Right ventricle myocardium inferior (tissue), 1 donor: Measurements from ENCODE around the gene IKBKE. TPM values are rescaled to one million over a fixed set of nuclear protein-coding genes. Genes with fewer than 3 reads are reported as not detected.

ENCODE experiments used
- ATAC-seq: fragments of 200-7000 bp; cut with Tn5 transposase; one replicate; pipeline ENCODE4 v1.9.1; 2020; ENCODE audit warnings: mild to moderate bottlenecking, moderate library complexity
- DNase-seq: peaks from one replicate; pipeline ENCODE4 v3.0.0; 2021; ENCODE audit errors: missing footprints
- intact Hi-C: fragments of 100-400 bp; cut with DNase I; formaldehyde crosslinking; loops from one replicate; pipeline ENCODE4 v1.11.0; 2022
- total RNA-seq: library from RNA; stranded (reverse); fragmentation: NEBNext Ultra II Directional; extraction: Animal tissue kit (Norgen Biotek cat#: 25700); gene quantifications from one replicate; pipeline ENCODE4 v1.2.1, GENCODE V29; 2021
- donor health status: DM: no; HTN: yes; CAD: no; lungs with severe emphysema.

The IKBKE gene
- total RNA-seq, 1 donor from 2014 or later, result 0.62 TPM

DNA sequence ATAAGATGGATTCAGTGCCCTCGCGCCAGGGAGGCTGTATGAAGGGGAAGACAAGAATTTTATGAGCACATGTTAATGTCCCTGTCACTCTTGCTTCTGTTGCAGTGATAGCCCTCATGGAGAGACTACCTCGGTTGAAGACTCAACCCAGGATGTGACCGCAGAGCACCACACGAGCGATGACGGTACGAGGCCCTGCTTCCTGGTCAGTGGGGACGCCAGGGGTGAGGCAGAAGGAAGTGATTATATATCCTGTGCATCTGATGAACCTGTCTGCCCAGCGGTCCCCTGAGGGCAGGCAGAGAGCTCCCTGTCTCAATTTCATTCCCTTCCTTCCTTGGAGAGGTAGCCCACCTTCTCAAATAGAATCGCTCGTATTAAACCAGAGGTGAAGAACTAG is 20.0 kb upstream of the IKBKE start:
- intact Hi-C loops, result no loop called here
- DNase-seq, result no peak
- no peak for ATAC-seq

DNA sequence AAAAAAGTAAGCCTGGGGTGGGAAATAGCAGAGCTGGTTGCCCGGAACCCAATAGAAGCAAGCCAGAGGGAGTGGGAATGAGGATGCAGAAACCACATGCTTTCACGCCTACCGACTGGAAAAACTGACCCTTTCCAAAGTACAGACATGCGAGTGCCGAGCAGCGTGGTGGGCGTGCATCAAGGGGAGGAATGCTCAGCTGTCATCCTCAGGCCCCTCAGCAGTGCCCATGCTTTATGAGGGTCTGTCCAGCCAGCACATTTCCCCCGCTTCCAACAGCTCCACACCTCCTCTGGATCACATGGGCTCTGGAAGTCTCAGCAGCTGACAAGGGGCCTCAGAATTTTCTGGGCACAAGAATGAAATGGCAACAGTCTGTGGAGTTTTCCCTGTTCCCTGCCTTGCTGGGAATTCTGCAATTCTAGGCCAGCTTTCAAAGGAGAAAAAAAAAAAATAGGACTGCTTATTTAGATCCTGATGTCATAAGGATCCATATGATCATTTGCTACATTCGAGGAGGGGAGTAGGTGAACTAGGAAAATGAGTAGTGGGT is 19.1 kb upstream of the IKBKE start:
- ATAC-seq (no peak), DNase-seq (no peak)
- intact Hi-C loops, result no loop called here

DNA sequence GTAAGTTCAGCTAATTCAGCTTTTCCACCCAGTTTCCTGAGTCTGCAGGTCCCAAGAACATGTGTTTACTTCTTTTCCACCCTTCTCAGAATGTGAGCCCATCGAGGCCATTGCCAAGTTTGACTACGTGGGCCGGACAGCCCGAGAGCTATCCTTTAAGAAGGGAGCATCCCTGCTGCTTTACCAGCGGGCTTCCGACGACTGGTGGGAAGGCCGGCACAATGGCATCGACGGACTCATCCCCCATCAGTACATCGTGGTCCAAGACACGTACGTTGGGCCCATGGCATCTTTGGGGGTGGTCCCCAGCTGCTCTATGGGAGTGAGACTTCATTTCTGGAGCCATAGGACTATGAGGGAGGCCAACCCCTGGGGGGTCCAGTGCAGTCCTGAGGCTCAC is 17.2 kb upstream of the IKBKE start:
- intact Hi-C loops, result no loop called here

DNA sequence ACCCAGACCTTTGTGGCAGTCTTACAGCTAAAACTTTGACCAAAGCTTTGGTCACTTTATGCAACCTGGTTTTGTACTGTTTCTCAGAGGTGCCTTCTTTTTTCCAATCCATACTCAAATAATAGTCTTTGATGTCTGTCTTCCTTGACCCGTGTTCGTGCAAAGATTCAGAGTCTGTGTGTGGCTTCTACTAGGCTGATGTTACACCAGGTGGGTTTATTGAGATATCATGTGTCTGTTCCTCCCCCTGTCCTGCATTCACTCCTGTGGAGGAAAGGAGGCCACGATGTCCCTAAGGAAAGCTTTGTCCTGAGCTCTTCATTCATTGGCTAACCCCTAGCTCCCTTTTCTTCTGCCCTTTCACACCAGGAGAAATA is 15.0 kb upstream of the IKBKE start:
- DNase-seq, result no peak
- no peak for ATAC-seq
- intact Hi-C loops, result no loop called here

More for the DNA sequence above, 17.2 kb upstream of the IKBKE start:
- DNase-seq, result no peak
- no peak for ATAC-seq

DNA sequence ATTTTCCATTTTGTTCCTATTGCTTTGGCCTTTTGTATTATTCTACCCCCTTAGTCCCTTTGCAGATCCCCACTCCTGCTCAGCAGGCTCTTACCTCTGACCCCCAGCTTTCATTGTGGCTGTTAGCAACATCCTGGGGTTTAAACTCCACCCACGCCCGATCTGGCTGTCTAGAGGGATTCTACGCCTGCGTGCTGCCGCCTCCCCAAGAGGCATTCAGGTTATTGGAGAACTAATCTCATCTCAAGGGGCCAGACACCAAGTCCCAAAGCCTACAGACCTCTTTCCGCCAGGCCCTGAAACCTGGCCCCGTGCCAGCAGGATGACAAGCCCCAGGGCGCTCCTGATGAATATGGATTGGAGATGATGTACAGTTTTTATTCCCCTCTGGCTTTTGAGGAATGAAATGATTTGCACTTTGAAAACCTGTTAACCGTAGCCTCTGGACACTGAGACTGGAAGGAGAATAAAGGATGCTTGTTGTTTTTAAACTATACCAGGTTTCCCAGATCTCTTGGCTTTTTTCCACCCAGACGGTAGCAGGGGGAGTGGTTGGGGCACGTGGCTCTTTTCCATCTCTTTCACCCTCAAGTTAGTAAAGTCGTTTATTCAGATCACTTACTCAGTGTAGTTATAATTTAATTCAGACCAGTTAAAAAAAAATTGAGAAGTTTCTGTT is 14.5 kb upstream of the IKBKE start:
- DNase-seq (peak; percentile 74), ATAC-seq (no peak)
- intact Hi-C loops, result no loop called here

DNA sequence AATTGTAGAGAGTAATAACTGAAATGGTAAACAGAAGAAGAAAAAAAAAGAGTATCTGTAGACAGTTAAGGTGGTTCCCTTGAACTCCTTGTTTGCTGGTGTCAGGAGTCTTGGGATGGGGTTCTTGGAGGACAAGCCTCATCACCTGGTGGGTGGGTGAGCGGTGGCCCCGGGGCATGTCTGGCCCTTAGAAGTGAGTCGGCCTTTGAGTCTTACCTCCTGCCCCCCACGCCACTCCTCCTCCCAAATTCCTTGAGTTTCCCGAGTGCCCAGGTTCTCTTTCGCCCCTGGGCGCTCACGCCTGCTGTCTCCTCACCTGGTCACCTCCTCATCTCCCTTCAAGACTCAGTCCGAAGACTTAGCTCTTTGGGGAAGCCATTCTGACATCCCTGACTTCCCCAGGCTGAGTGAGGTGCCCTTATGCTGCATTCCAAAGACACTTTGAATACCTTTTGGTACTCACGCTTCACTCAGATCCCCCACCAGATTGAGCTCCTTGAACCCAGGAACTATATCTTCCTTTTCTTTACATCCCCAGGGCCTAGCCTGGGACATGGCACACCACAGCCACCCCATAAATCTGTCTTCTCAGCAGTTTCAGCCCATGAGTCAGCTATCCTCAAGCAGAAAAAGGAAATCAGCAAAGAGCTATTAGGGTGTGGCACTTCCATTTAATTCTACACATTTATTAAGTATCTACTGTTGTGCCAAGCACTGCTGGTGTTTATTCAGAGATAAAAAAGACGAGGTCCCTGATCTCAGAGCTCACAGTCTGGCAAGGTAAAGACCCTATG is 13.5 kb upstream of the IKBKE start:
- intact Hi-C loops, result no loop called here
- ATAC-seq (no peak), DNase-seq (no peak)

DNA sequence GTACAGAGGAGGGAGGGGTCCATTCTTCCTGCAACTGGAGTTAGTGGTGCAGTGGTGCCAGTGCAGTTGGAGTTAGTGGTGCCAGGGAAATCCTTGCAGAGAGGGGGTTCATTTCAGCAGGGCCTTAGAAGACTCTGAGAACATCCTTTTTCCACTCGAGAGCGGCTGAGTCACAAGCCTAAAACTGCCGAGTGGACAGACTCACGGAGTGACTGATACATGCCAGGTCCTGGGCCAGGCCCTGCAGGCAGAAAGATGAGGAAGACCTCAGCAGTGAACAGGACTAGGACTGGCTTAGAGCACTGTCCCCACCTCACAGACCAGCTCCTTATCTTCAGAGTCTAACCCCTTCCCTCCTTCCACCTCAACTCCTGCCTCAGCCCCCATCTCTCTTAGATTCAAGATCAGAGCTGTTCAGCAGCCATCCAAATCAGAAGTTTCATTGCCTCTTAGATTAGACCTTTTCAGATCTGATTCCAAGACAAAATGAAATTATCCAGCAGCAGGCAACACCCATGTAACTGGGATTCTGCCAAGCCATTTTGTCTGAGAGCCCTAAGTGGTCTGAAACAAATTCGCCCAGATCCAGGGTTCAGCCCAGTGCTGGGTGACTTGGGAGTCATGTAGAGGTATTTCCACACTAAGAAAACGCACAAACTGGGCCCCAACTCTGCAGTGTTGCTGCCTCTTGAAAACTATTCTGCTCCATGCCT is 12.7 kb upstream of the IKBKE start:
- no peak for DNase-seq
- intact Hi-C loops, result no loop called here
- no peak for ATAC-seq

DNA sequence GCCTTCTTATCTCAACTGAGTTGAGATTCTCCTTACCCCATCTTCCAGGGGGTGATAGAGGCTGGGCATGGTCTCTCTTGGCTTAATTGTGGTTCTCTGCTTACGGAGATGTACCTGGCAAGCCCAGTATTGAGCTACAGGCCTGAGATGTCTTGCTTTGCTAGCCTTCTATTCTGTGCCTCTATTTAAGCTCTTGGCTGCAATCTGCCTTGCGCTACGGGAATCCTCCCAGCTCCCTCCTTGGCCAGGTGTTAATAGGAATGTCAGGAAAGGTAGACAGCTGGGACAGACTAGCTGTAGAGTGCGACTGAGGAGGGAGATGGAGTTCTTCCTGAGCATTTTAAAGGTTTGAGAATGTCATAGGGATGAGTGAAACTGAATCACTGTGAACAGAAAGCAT is 10.6 kb upstream of the IKBKE start:
- DNase-seq (no peak), ATAC-seq (no peak)
- intact Hi-C loops, result no loop called here

DNA sequence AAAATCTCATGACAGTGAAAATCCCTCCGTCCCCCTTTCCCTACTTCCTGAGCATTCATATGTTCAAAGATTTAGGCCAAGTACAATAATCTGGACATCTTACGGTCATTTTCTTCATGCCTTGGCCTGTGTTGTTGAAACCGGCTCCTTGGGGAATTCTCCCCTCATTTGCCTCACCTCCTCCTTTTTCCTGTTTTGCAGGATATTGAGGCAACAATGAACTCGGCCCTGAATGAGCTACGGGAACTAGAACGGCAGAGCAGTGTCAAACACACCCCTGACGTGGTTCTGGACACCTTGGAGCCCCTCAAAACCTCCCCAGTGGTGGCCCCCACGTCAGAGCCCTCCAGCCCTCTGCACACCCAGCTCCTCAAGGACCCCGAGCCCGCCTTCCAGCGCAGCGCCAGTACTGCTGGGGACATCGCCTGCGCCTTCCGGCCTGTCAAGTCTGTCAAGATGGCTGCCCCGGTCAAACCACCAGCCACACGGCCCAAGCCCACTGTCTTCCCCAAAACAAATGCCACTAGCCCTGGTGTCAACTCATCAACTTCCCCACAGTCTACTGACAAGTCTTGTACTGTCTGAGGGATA is 9.3 kb upstream of the IKBKE start:
- DNase-seq, result no peak
- ATAC-seq, result peak; percentile 21
- intact Hi-C loops, result no loop called here

DNA sequence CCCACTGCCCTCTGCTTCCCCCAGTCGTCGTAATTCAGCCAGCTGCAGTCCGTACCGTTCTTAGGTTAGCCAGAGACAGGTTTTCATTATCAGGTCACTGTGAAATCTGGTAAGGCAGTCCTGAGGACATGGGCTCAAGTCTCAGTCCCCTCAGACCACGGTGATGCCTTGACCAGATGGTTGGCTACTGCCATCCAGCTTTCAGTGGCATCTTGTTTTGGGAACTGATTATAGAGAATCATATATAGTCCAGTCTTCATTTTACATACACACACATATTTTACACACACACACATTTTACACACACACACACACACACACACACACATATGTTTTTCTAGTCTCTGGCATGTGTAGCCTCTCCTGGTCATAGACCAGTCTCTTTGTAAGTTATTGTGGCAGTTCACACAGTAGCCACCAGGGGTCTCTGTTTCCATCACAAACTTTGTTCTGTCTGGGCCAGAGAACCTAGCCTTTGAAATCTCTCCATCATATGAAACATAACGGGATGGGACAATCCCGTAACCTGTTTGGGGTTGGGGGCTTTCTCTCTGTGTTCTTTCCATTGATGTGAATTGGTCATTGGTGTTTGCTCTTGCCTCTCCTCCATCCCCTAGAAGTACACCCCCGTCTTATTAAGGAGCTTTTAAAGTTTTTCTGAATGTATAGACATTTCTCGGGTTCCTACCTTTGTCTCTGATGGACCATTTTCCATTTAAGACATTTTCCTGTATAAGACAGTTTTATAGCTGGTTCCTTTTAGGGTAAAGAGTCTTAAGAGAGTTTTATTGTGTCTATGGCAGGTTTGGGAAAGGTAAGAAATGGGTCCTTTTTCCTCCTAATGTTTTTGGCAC is 8.4 kb upstream of the IKBKE start:
- ATAC-seq (peak; percentile 69), DNase-seq (no peak)
- intact Hi-C loops, result no loop called here

DNA sequence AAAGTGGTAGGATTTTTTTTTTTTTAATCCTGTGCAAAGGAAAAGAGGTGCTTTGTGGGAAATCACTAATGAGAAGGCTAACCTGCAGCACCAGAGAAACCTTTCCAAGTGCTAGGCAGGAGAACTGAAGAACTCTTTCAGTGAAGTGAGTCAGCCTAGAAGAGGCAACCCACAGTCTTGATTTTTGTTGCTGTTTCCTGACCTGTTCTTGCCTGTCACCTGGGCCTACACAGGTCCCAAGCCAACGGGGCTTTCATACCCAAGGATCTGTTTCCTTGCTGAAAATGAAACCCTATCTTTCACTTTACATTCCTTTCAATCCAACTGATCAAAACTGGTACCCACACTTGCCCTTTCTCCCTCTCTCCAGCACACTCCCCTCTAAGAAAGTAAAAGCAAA is 7.1 kb upstream of the IKBKE start:
- ATAC-seq (no peak), DNase-seq (no peak)
- intact Hi-C loops, result no loop called here

DNA sequence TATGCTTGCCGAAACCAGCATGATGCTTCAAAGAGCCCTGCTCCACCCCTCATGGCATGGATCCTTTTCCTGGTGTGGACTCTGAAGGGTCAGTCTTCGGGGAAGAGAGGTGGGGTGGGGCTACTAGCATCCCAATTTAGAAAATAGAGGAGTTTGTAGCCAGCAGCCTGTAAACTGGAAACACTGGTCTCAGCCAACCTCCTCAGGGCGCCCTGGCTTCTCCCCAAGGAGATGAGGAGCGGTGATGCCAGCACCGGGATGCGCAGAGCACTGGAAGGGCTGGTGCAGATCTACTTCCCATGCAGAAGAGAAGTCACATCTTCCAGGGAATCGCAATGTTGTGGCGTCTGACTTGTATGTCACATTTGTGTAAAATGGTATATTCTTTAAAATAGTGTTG is 6.4 kb upstream of the IKBKE start:
- DNase-seq (no peak), ATAC-seq (no peak)
- intact Hi-C loops, result no loop called here

DNA sequence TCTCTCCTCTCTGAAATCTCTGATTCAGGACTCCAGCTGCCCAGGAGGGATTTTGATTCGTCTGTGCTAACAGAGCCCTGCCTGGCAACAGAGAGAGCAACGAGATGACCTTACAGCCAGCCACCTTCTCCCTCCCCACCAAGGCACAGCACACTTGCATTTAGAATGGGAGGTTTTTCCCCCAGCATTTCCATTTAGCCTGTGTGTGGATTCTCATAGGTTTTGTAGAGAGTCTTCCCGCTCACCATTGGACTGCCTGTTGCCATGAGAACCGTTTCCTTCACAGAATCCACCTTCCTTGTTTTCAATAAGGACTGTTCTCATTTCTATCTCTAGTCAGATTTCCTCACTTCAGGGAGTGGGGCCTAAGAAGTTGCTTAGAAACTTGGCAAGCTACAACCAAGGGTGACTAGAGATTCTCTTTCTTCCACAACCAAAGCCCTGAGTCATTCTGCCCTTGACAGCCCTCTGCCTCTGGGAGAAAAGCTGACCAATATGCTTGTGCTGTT is 5.8 kb upstream of the IKBKE start:
- no peak for DNase-seq
- intact Hi-C loops, result no loop called here
- peak; percentile 58 for ATAC-seq

DNA sequence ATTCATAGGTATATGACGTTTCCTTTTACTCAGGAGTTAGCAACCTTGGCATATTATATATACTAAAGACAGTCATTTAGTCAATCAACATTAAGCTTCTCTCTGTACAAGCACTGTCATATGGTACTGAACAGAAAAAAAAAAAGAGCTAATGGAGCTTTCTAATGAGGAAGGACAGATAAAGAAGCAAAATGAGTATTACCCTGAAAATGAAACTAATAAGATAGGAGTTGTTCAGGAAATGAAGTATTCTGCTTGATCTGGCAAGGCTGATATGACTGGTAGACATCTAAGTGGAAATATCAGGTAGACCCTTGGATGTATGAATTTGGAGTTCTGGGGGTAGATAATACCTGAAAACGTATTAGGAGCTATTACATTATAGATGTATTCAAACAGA is 4.3 kb upstream of the IKBKE start:
- intact Hi-C loops, result no loop called here
- ATAC-seq (no peak), DNase-seq (no peak)

DNA sequence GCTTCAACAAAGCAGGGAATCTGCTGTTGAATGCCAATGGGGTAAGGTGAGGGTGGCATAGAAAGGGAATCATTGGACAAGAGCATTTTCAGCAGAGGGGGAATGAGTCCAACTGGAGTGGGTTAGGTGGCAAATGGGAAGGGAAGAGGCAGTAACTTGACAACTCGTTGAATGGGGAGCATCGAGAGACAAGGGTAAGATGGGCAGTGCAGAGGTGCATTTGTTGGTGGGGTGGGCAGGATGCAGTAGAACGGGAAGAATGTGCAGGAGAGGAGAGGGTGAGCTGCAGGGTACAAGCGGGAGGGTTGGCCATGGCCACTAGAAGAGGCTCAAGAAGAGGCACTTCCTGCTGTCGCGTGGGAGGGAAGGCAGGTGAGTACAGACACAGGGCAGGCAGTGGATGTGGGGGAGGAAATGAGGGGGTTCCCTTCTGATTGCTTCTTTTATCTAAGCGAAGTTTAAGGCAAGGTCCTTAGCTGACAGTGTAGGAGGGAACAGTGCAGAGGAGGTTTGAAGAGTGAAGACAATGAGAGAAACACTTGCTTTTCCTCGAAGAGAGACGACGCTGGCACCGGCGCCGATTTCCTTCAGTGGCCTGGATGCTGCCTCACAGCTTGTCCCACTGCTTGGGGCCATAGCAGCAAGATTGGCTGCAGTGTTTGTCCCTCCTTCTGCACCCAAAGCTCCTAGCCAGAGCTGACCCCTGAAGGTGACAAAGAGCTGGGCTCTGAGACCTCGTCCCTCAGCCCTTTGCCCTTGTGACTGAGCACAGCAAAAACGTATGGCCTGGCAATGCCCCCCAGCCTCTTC is 3.2 kb upstream of the IKBKE start:
- intact Hi-C loops, result no loop called here
- ATAC-seq, result no peak
- no peak for DNase-seq

DNA sequence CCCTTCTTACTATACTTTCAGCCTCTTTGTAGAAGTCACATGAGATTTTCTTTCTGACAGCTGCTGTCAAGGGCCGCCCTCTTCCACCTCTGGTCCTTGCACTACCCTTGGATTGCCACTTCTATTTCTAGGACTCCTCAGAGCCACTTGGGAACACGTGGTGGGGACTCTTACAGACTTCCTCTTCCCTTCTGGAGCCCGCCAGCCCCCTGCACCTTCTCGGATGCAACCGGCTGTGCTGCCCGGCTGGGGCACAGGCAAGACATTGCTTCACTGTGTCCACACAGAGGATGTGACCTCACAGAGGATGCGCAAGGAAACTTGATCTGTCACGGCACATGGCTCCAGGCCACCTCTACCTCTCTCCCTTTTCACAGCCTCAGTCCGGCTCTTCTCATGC is 2.4 kb upstream of the IKBKE start:
- intact Hi-C loops, result no loop called here
- DNase-seq (peak; percentile 86), ATAC-seq (peak; percentile 26)

DNA sequence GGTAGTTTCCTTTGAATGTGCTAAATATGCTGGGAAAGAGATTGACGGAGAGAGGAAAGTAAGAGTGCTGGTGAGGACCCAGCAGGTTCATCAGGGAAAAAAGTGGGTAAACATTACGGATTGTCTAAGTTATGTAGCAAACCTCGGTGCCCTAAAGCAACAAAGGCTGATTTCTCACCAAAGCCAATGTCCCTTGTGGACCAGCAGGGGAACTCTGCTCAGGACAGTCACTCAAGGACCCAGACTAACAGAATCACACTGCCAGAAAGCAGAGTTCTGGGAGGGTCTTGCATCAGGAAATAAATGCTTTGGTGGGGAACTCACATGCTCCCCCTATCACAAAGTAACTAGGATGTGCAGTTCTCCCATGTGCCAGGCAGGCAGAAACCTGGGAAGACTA is 1.7 kb upstream of the IKBKE start:
- intact Hi-C loops, result no loop called here
- ATAC-seq (no peak), DNase-seq (no peak)
